Endometrium (tissue), 2 donors: Measurements from ENCODE around the gene FMN1.
A peak's percentile ranks its signal among the peaks of the same experiment; 100 is the strongest.

Experiments
- FAIRE-seq: peaks from 2 replicates; lab custom pipeline; 2012; peaks lifted over from hg19 to GRCh38; lab: Jason Lieb, UNC
- donor health status: control.
- donor health status: control.

Gene FMN1

GRCh38 chr15:33194704-33195670, at the start of gene FMN1:
FMN1 (minus strand) TSS chr15:33194714; CDS start chr15:33154914, 39,800 bp downstream.
- peak; percentile 85 for FAIRE-seq

- FAIRE-seq = no peak
Observed at GRCh38 chr15:33243869-33244268, 49.4 kb upstream of the FMN1 start.

GRCh38 chr15:33243393-33243792, 48.9 kb upstream of the FMN1 start:
- no peak for FAIRE-seq

GRCh38 chr15:33242669-33243191, 48.2 kb upstream of the FMN1 start:
- FAIRE-seq = no peak

- no peak for FAIRE-seq
Observed at GRCh38 chr15:33242165-33242564, 47.7 kb upstream of the FMN1 start.

GRCh38 chr15:33236841-33237509, 42.5 kb upstream of the FMN1 start:
- no peak for FAIRE-seq

- FAIRE-seq = no peak
Observed at GRCh38 chr15:33234020-33234461, 39.5 kb upstream of the FMN1 start.

- no peak for FAIRE-seq
Observed at GRCh38 chr15:33226559-33227181, 32.2 kb upstream of the FMN1 start.

GRCh38 chr15:33218071-33218491, 23.6 kb upstream of the FMN1 start:
- FAIRE-seq = peak; percentile 90

- FAIRE-seq = no peak
Observed at GRCh38 chr15:33215941-33216872, 21.7 kb upstream of the FMN1 start.

GRCh38 chr15:33211176-33211808, 16.8 kb upstream of the FMN1 start:
- no peak for FAIRE-seq

- no peak for FAIRE-seq
Observed at GRCh38 chr15:33209575-33210481, 15.3 kb upstream of the FMN1 start.

- no peak for FAIRE-seq
Observed at GRCh38 chr15:33207646-33208045, 13.1 kb upstream of the FMN1 start.

- no peak for FAIRE-seq
Observed at GRCh38 chr15:33206366-33206765, 11.9 kb upstream of the FMN1 start.

GRCh38 chr15:33204926-33205325, 10.4 kb upstream of the FMN1 start:
- FAIRE-seq = no peak

- FAIRE-seq = no peak
Observed at GRCh38 chr15:33204087-33204486, 9.6 kb upstream of the FMN1 start.

- FAIRE-seq = no peak
Observed at GRCh38 chr15:33201491-33202231, 7.1 kb upstream of the FMN1 start.

GRCh38 chr15:33200903-33201302, 6.4 kb upstream of the FMN1 start:
- no peak for FAIRE-seq

GRCh38 chr15:33200444-33200843, 5.9 kb upstream of the FMN1 start:
- FAIRE-seq = no peak
